ENCODE measurements around the gene CD274.
"Not testable (repeated sequence)": the region's sequence is repeated elsewhere in the genome, so short reads cannot be mapped to it uniquely, and the experiment has no call there.

Gene CD274

DNA sequence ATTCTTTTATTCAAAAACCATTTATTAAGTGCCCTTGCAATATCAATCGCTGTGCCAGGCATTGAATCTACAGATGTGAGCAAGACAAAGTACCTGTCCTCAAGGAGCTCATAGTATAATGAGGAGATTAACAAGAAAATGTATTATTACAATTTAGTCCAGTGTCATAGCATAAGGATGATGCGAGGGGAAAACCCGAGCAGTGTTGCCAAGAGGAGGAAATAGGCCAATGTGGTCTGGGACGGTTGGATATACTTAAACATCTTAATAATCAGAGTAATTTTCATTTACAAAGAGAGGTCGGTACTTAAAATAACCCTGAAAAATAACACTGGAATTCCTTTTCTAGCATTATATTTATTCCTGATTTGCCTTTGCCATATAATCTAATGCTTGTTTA, 18.5 kb downstream of the CD274 start:
- no peak for DNase-seq

DNA sequence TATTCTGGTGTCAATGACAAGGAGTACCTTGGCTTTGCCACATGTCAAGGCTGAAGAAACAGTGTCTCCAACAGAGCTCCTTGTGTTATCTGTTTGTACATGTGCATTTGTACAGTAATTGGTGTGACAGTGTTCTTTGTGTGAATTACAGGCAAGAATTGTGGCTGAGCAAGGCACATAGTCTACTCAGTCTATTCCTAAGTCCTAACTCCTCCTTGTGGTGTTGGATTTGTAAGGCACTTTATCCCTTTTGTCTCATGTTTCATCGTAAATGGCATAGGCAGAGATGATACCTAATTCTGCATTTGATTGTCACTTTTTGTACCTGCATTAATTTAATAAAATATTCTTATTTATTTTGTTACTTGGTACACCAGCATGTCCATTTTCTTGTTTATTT, 19.8 kb downstream of the CD274 start:
- no peak for DNase-seq

DNA sequence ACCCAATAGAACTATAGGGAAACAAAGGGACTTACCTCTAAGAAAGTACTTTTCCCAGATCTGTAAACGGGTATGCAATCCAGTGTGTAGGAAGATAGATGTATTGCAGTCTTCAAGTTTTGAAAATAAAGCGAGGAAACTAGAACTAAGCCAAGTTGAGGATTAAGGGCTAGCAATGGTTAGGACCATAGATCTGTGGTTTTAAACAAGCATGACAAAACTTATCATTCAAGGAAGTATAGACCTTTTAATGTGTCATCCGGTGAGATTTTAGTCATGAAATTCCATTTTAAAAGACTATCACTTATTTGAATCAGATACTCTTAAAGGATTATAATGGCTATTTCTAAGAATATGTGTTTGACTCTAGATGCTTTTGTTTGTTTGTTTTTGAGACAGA, 20.5 kb downstream of the CD274 start:
- no peak for DNase-seq

DNA sequence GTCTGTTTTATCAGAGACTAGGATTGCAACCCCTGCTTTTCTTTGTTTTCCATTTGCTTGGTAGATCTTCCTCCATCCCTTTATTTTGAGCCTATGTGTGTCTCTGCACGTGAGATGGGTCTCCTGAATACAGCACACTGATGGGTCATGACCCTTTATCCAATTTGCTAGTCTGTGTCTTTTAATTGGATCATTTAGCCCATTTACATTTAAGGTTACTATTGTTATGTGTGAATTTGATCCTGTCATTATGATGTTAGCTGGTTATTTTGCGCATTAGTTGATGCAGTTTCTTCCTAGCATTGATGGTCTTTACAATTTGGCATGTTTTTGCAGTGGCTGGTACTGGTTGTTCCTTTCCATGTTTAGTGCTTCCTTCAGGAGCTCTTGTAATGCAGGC, 25.3 kb downstream of the CD274 start:
- DNase-seq: not testable (repeated sequence)

GRCh38 chr9:5478206-5478605, 27.9 kb downstream of the CD274 start:
- no peak for DNase-seq

DNA sequence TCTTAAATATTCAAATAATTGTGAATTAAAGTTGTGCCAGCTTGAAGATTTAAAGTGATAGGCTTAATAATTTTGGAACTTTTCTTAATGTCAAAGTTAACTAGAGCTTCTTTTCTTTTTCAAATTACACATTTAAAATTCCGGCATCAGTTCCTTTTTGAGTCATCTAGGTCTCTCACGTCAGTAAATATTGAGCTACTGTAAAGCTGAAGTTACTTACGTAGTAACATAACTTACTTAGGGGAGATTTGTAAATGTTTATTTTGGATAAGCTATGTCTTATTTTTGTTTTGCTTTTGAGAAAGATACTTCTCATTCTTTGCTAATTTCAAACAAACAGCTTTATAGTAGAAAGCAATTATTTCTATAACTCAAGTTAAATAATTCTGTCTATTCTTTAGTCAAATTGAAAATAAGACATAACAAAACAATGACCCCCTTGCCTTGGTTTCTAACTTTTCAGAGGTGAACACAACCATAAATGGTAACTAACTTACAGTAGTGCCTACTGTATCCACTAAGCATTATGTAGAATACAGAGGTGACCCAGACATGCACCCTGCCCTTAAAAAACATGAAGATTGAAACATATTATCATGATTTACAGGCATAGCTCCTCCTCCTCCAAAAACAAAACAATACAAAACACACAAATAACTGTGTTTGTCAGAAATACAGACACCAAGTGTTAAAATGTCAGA, 29.8 kb downstream of the CD274 start:
- no peak for DNase-seq

DNA sequence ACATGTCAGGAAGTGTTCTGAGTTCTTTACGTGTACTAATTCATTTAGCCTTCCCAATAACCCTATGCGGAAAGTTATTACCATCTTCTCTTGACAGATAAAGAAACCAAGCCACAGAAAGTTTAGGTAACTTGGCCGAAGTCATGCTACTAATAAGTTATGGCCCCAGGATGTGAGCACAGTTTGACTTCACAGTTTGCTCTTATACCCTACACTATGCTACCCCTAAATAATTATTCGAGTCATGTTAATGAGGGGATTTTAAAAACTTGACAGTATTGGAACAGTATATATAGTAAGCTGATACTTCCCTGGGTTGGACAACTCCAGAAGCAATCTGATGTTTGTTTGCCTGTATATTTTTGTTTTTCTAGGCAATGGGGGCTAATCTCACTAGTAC, 30.6 kb downstream of the CD274 start:
- no peak for DNase-seq

DNA sequence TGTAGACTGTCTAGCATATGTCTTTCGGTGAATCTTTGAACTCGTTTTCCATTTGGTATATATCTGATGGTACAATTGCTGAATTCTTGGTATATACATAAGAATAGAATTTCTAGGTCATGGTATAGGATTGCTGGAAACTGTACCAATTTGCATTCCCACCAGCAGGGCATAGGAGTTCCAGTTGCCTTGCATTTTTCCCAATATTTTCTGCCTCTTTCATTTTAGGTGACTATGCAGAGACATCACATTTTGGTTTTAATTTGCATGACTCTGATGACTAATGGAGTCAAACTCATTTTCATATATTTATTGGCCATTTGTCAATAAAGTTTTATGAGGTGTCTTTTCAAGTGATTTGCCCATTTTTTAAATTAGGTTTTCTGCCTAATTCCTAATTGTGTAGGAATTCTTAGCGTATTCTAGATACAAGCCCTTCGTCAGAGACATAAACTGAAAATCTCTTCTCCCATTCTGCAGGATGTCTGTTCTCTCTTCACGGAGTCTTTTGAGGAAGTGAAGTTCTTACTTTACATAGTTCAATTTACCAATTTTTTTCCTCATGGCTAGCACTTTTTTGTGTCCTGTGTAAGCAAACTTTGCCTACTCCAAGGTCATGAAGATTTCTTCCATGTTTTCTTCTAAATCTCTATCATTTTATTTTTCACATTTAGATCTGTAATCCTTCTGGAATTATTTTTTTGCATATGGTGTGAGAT, 31.1 kb downstream of the CD274 start:
- no peak for DNase-seq

GRCh38 chr9:5482194-5482593, 31.9 kb downstream of the CD274 start:
- DNase-seq: no peak

- no peak for DNase-seq
These were observed 33.0 kb downstream of the CD274 start for GRCh38 chr9:5483306-5483705.

- DNase-seq: no peak
These were observed 35.2 kb downstream of the CD274 start for GRCh38 chr9:5485378-5486085.

- no peak for DNase-seq
These were observed 36.6 kb downstream of the CD274 start for GRCh38 chr9:5486988-5487387.

DNA sequence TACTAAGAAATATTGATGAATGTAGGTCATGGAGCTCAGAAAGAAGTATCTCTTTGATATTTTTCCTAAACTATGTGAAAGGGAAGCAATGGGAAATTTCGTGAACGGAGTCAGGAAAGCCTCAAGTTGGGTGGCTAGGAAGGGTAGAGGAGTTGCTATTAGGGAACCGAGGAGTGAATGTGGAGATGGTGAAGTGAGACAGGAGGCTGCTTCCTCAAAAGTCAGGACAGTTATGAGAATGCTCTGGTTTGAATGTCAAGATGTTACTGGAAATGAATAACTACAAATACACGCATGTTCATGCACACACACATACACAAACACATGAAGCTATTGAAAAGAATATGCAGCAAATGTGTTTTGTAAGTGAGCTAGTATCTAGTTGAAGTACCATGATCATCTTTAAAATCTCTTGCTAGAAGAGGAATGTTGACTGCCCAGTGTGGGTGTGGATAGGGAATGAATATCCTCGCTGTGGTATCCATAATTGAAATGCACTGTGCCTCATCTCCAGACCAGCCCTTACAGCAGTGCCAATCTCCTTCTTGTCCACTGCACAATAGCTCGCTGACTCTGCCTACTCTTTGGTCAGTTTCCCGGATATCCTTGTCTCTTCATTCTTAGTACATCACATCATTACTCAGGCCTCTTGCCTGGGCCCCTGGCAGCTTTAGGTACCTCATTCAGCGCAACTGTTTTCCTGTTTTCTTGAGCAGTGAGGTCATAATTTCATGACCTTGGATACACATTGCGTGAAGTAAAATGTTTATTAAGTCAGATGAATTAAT, 38.1 kb downstream of the CD274 start:
- no peak for DNase-seq

DNA sequence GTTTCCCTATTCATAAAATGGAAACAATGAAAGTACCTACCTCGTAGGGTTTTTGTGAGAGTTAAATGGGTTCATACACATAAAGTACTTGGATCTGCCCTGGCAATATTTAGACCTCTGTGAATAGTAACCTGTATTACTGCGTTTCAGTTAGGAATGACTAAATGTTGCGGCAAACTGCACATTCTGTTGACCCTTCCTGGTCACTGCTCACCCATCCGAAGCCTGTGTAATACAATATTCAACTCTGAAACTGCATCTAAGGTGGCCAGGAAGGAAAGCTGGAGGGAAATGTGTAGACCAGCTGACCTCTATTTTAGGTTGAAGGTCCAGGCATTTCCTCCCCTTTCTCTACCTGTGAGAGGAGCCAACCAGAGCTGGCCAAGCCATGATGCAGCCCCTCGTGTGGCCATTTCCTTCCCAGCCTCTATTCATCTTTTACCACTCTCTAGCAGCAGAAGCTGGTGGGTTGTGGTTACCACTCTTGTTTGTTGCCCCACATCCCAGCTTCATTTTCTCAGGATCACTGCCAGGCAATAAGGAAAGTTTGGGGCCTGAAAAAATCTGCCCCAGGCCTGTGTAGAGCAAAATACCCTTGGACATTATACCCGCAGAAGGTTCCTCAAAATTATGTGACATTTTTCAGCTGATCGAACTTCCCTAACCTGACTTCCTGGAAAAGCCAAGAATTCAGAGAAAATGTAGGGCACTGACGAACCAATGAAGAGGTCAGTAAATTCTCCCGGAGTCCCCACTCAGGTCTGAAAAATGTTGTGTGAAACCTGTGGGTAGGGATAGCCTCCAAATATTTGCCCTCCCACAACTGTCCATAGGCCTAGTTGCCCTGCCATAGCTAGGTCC, 39.5 kb downstream of the CD274 start:
- DNase-seq: no peak

DNA sequence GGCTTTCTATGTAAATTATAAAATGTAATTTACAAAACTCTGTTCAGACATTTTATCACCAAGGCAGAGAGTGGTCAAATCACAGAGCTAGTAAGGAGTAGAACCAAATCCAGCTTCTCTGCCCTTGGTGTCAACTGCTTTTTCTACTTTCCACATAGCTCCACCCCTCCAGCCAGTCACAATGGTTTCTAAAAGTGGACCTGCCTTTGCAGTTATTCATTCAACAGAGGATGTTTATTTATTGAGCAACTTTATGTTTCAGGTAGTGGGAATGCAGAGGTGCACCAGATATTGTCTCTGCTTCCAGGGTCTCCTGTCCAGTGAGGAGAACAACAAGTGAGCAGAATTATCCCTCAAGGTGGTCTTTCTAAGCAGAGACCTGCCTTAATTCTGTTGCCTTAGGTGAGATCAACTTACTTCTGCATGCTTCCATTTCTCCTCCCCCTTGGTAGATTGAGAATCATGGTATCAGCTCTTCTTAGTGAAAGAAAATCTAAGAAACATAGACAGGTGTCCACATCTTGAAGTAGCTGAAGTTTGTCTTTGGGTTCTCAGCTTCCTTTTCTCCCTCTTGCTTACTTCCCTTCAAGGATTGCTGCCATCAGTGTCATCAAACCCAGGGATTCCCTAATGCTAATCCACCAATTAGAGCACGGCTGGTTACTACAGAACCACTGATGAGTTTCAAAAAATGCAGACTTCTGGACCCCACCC, 42.8 kb downstream of the CD274 start:
- DNase-seq: no peak

GRCh38 chr9:5493679-5494511, 43.6 kb downstream of the CD274 start:
- no peak for DNase-seq

DNA sequence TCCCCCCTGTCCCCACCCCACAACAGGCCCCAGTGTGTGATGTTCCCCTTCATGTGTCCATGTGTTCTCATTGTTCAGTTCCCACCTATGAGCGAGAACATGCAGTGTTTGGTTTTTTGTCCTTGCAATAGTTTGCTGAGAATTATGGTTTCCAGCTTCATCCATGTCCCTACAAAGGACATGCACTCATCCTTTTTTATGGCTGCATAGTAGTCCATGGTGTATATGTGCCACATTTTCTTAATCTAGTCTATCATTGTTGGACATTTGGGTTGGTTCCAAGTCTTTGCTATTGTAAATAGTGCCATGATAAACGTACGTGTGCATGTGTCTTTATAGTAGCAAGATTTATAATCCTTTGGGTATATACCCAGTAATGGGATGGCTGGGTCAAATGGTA, 44.4 kb downstream of the CD274 start:
- DNase-seq: not testable (repeated sequence)

GRCh38 chr9:5499157-5499556, 48.8 kb downstream of the CD274 start:
- DNase-seq: no peak

DNA sequence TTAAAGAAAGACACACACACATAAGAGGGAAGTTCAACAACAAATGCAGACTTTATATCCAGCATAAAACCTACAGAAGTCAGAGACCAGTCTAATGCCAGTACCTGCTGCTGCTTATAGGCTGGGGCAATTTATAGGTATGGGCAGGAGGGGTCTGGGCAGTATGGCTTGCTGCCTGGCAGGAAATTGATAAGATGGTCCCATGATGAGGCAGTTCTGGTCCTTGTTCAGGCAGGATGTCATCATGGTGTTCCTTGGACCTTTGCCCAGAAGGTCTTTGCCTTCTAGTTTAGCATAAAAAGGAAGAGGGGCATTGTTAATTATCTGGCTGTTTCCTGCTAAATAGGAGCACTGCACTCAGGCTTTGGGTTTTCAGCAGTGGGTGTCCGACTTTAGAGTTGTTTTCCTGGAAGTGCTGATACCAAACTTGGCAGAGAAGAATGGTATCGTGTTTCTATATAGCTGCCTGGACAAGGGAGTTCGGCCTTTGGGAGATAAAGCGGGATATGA, 49.6 kb downstream of the CD274 start:
- no peak for DNase-seq
